HEK293 (cell line): ENCODE results near the gene TBX3.

ENCODE experiments used
- CTCF ChIA-PET: fragments of 350-600 bp; formaldehyde crosslinking; extraction: SDS; loops from one replicate; lab custom pipeline; 2021; ENCODE audit warnings: antibody characterized with exemption; lab: Yijun Ruan, JAX
- POLR2A ChIA-PET: fragments of 300-600 bp; formaldehyde crosslinking; extraction: SDS; loops from one replicate; lab custom pipeline; 2020; ENCODE audit warnings: antibody characterized with exemption, inconsistent platforms; lab: Yijun Ruan, JAX
- H3K27ac ChIP-seq: fragments of 200-500 bp; sonication (Bioruptor generic); 2 replicates; pipeline ENCODE4 v1.5.1; 2014; ENCODE audit warnings: low read depth, low read length, control low read depth, inconsistent platforms; ENCODE audit errors: extremely low read depth
- H3K36me3 ChIP-seq, 2 experiments: fragments of 200-500 bp in 1 of 2; sonication (Bioruptor generic) in 1 of 2; 1 replicate in 1 of 2; 2 replicates in 1 of 2; pipeline ENCODE4 v1.5.1; 2014 to 2017; ENCODE audit warnings: inconsistent platforms in 2 of 2, low read length in 2 of 2; ENCODE audit not compliant: control insufficient read depth in 2 of 2, insufficient read depth in 1 of 2
- H3K4me1 ChIP-seq: fragments of 200-500 bp; sonication (Bioruptor generic); 2 replicates; pipeline ENCODE4 v1.5.1; 2014; ENCODE audit warnings: mild to moderate bottlenecking, low read length, inconsistent platforms; ENCODE audit not compliant: control insufficient read depth, insufficient read depth
- H3K4me3 ChIP-seq: 2 replicates; pipeline ENCODE4 v1.5.1; 2011; ENCODE audit warnings: low read depth, mild to moderate bottlenecking, control low read depth, low read length, moderate library complexity
- H3K9me3 ChIP-seq: fragments of 200-500 bp; sonication (Bioruptor generic); 2 replicates; pipeline ENCODE4 v1.5.1; 2014; ENCODE audit warnings: low read depth, low read length, inconsistent platforms; ENCODE audit not compliant: control insufficient read depth, insufficient read depth
- FEZF1 ChIP-seq: fragments of 450-650 bp; formaldehyde crosslinking; IDR thresholded peaks from 2 replicates; pipeline ENCODE4 v1.5.1; 2016; ENCODE audit warnings: missing biosample characterization, missing genetic modification characterization
- GFI1B ChIP-seq: fragments of 450-650 bp; formaldehyde crosslinking; IDR thresholded peaks from 2 replicates; pipeline ENCODE4 v1.5.1; 2016; ENCODE audit warnings: missing biosample characterization, missing genetic modification characterization
- HOXD13 ChIP-seq: sonication (generic); formaldehyde crosslinking; IDR thresholded peaks from 2 replicates; pipeline ENCODE4 v1.8.0; 2022; ENCODE audit warnings: missing genetic modification reagents, borderline replicate concordance
- SP2 ChIP-seq: fragments of 450-650 bp; formaldehyde crosslinking; IDR thresholded peaks from 2 replicates; pipeline ENCODE4 v1.5.1; 2016; ENCODE audit warnings: missing biosample characterization, missing genetic modification characterization
- YY1 ChIP-seq: fragments of 450-650 bp; formaldehyde crosslinking; IDR thresholded peaks from 2 replicates; pipeline ENCODE4 v1.5.1; 2018; ENCODE audit warnings: missing biosample characterization, missing genetic modification characterization
- ZBTB17 ChIP-seq: fragments of 450-650 bp; formaldehyde crosslinking; IDR thresholded peaks from 2 replicates; pipeline ENCODE4 v1.5.1; 2016; ENCODE audit warnings: missing biosample characterization, missing genetic modification characterization
- ZNF132 ChIP-seq: fragments of 450-650 bp; formaldehyde crosslinking; IDR thresholded peaks from 2 replicates; pipeline ENCODE4 v1.5.1; 2017; ENCODE audit warnings: missing biosample characterization, missing genetic modification characterization, borderline replicate concordance
- ZNF274 ChIP-seq, 2 experiments: fragments of 200-500 bp in 1 of 2; fragments of 450-650 bp in 1 of 2; sonication (Bioruptor generic) in 1 of 2; formaldehyde crosslinking in 1 of 2; IDR thresholded peaks; 2 replicates each; pipeline versions ENCODE4 v1.5.1 to v1.6.1; 2014 to 2016; ENCODE audit warnings: borderline replicate concordance in 1 of 2, inconsistent platforms in 1 of 2, low read length in 1 of 2, missing biosample characterization in 1 of 2, missing genetic modification characterization in 1 of 2
- ZNF510 ChIP-seq: fragments of 450-650 bp; formaldehyde crosslinking; IDR thresholded peaks from 2 replicates; pipeline ENCODE4 v1.5.1; 2018; ENCODE audit warnings: mild to moderate bottlenecking, missing genetic modification characterization, missing biosample characterization; ENCODE audit not compliant: insufficient replicate concordance
- ZNF654 ChIP-seq: fragments of 450-650 bp; formaldehyde crosslinking; IDR thresholded peaks from 2 replicates; pipeline ENCODE4 v1.5.1; 2016; ENCODE audit warnings: low read depth, missing biosample characterization, missing genetic modification characterization
- ZNF701 ChIP-seq: fragments of 450-650 bp; formaldehyde crosslinking; IDR thresholded peaks from 2 replicates; pipeline ENCODE4 v1.5.1; 2016; ENCODE audit warnings: missing biosample characterization, missing genetic modification characterization
- ZNF777 ChIP-seq: fragments of 450-650 bp; formaldehyde crosslinking; IDR thresholded peaks from 2 replicates; pipeline ENCODE4 v1.5.1; 2017; ENCODE audit warnings: missing biosample characterization, missing genetic modification characterization, borderline replicate concordance
- ZNF830 ChIP-seq: fragments of 450-650 bp; IDR thresholded peaks from 2 replicates; pipeline ENCODE4 v1.5.0; 2018; ENCODE audit warnings: missing biosample characterization, missing genetic modification characterization, low read depth, mild to moderate bottlenecking, moderate library complexity
- ZSCAN30 ChIP-seq: fragments of 450-650 bp; IDR thresholded peaks from 2 replicates; pipeline ENCODE4 v1.5.1; 2018; ENCODE audit warnings: missing biosample characterization, mild to moderate bottlenecking, missing genetic modification characterization, moderate library complexity
- ZXDB ChIP-seq: fragments of 450-650 bp; formaldehyde crosslinking; IDR thresholded peaks from 2 replicates; pipeline ENCODE4 v1.5.1; 2016; ENCODE audit warnings: missing biosample characterization, missing genetic modification characterization
- TF ChIP-seq, protein P1 (sequence below): fragments of 450-650 bp; formaldehyde crosslinking; IDR thresholded peaks from 2 replicates; pipeline ENCODE4 v1.5.1; 2016; ENCODE audit warnings: missing biosample characterization, missing genetic modification characterization
- TF ChIP-seq, protein P2 (sequence below): fragments of 450-650 bp; formaldehyde crosslinking; IDR thresholded peaks from 2 replicates; pipeline ENCODE4 v1.5.1; 2016; ENCODE audit warnings: missing biosample characterization, missing genetic modification characterization
- TF ChIP-seq, protein P3 (sequence below): fragments of 450-650 bp; formaldehyde crosslinking; conservative IDR thresholded peaks from 2 replicates; pipeline ENCODE4 v1.5.1; 2016; ENCODE audit warnings: low read depth, missing biosample characterization, missing genetic modification characterization
- TF ChIP-seq, protein P4 (sequence below): fragments of 450-650 bp; formaldehyde crosslinking; IDR thresholded peaks from 2 replicates; pipeline ENCODE4 v1.5.1; 2016; ENCODE audit warnings: missing biosample characterization, missing genetic modification characterization, borderline replicate concordance

TBX3 gene

DNA sequence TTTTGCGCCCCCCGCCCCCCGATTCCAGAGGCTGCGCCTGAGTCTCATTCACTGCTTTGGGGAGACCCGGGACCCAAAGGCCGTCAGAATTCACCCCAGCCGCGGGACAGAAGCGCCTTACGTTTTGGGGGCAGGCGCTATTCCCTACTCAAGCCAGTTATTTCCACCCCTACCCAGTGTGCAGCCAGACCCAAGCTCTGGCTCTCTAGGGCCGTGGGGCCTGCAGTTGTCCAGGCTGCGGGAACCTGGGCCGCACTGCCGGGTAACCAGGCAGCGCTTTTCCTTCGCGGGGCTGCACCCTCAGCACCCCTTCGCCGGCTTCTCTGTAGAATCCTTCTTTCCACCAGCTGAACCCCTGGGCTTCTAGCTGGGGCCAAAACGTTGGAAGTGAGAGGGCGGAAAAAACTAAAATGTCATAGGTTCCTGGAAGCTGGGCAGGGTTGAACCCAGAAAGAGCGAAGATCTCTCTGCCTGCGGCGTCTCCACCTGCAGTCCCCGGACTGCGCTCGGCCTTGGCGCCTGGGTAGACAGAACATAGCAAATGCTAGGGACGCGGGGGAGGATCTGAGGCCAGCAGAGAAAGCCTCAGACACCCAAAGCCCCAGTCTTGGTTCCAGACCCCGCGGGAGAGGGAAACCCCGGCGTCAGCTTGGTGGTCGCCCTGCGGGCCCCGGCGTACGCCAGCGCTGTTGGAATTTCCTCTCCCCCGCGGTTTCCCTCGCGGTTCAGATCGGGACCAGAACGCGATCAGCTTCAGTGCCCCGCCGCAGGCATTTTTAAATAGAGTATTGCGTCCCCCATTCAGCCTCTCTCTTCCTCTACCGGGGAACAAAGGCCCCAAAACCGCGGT, 18.3 kb downstream of the TBX3 start:
- POLR2A ChIA-PET, result no interaction called here
- Histone ChIP-seq H3K4me3 (no peak overlapping the region), H3K9me3 (no peaks in the 10 kb centered on the region)
- TF ChIP-seq ZNF274 (IDR thresholded peaks at IDR 0.05; ENCODE audit: low read length) (no peak), ZNF274 (tag by site-specific recombination; IDR thresholded peaks at IDR 0.05; ENCODE audit: borderline replicate concordance) (no peak), FEZF1 (tag by site-specific recombination) (no peak), ZNF510 (tag by site-specific recombination) (no peak), ZNF654 (tag by site-specific recombination) (no peak), ZBTB17 (tag by site-specific recombination) (no peak), ZNF777 (tag by site-specific recombination) (no peak), ZNF830 (tag by site-specific recombination) (no peak), ZNF701 (no peak), ZNF132 (no peak), GFI1B (tag by site-specific recombination) (no peak), SP2 (tag by site-specific recombination) (no peak), HOXD13 (CRISPR knock-in tag) (no peak), ZSCAN30 (tag by site-specific recombination) (no peak), ZXDB (tag by site-specific recombination) (no peak), YY1 (no peak)
- TF ChIP-seq, protein P1, sequence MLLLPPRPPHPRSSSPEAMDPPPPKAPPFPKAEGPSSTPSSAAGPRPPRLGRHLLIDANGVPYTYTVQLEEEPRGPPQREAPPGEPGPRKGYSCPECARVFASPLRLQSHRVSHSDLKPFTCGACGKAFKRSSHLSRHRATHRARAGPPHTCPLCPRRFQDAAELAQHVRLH (tag by site-specific recombination), result no peak
- TF ChIP-seq, protein P2, sequence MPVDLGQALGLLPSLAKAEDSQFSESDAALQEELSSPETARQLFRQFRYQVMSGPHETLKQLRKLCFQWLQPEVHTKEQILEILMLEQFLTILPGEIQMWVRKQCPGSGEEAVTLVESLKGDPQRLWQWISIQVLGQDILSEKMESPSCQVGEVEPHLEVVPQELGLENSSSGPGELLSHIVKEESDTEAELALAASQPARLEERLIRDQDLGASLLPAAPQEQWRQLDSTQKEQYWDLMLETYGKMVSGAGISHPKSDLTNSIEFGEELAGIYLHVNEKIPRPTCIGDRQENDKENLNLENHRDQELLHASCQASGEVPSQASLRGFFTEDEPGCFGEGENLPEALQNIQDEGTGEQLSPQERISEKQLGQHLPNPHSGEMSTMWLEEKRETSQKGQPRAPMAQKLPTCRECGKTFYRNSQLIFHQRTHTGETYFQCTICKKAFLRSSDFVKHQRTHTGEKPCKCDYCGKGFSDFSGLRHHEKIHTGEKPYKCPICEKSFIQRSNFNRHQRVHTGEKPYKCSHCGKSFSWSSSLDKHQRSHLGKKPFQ (tag by site-specific recombination), result no peak
- TF ChIP-seq, protein P3, sequence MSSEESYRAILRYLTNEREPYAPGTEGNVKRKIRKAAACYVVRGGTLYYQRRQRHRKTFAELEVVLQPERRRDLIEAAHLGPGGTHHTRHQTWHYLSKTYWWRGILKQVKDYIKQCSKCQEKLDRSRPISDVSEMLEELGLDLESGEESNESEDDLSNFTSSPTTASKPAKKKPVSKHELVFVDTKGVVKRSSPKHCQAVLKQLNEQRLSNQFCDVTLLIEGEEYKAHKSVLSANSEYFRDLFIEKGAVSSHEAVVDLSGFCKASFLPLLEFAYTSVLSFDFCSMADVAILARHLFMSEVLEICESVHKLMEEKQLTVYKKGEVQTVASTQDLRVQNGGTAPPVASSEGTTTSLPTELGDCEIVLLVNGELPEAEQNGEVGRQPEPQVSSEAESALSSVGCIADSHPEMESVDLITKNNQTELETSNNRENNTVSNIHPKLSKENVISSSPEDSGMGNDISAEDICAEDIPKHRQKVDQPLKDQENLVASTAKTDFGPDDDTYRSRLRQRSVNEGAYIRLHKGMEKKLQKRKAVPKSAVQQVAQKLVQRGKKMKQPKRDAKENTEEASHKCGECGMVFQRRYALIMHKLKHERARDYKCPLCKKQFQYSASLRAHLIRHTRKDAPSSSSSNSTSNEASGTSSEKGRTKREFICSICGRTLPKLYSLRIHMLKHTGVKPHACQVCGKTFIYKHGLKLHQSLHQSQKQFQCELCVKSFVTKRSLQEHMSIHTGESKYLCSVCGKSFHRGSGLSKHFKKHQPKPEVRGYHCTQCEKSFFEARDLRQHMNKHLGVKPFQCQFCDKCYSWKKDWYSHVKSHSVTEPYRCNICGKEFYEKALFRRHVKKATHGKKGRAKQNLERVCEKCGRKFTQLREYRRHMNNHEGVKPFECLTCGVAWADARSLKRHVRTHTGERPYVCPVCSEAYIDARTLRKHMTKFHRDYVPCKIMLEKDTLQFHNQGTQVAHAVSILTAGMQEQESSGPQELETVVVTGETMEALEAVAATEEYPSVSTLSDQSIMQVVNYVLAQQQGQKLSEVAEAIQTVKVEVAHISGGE (tag by site-specific recombination), result no peak
- TF ChIP-seq, protein P4, sequence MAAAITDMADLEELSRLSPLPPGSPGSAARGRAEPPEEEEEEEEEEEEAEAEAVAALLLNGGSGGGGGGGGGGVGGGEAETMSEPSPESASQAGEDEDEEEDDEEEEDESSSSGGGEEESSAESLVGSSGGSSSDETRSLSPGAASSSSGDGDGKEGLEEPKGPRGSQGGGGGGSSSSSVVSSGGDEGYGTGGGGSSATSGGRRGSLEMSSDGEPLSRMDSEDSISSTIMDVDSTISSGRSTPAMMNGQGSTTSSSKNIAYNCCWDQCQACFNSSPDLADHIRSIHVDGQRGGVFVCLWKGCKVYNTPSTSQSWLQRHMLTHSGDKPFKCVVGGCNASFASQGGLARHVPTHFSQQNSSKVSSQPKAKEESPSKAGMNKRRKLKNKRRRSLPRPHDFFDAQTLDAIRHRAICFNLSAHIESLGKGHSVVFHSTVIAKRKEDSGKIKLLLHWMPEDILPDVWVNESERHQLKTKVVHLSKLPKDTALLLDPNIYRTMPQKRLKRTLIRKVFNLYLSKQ (tag by site-specific recombination), result no peak
- TF ChIP-seq, all 188 proteins: peak for 0
- H3K4me1 ChIP-seq, result no peaks in the 10 kb centered on the region
- H3K36me3 ChIP-seq, result no peaks in the 10 kb centered on the region
- H3K27ac ChIP-seq, result no peak overlapping the region
- CTCF ChIA-PET, result interaction anchor here (0.6 to 1.2 kb wide), 3 partner anchors 9 to 1247 kb away, joined by 4 read pairs; partner anchors contain the start of gene TBX3
